ENCODE data around the gene ZNF695. TPM values are rescaled to one million over a fixed set of nuclear protein-coding genes. Genes with fewer than 3 reads are reported as not detected.
"Not testable (repeated sequence)": the region's sequence is repeated elsewhere in the genome, so short reads cannot be mapped to it uniquely, and the experiment has no call there.

The ZNF695 gene
- under 1 TPM; 0.38 to 0.44 TPM for total RNA-seq
- not detected for polyA plus RNA-seq

GRCh38 chr1:247007511-247008405, at the start of gene ZNF695:
TSS of gene ZNF695 (minus strand) at chr1:247008057. CDS start at chr1:247007908, 149 bp downstream.
- H3K36me3 ChIP-seq (ENCODE audit: insufficient read depth, low read length): no peaks in the 10 kb centered on the region
- H3K4me3 ChIP-seq (ENCODE audit: low read length): no peak within 1 kb of the TSS
- no peaks in the 10 kb centered on the region for H3K4me1 ChIP-seq (ENCODE audit: insufficient read depth, low read length)
- POLR2A ChIA-PET: no interaction called here
- H3K9me3 ChIP-seq (ENCODE audit: low read length): no peaks in the 10 kb centered on the region
- Mint-ChIP-seq H3K36me3 (peaks cover 0 to 16% (median 3%) of the 10 kb centered on the region in 3 donors), H3K27ac (no peak within 1 kb of the TSS), H3K4me3 (peak within 1 kb of the TSS in 6 of 7 donors; percentile 53 to 92 (median 78)), H3K27me3 (peaks cover 46 to 49% of the 10 kb centered on the region in 2 donors), H3K9me3 (peaks cover 11 to 50% (median 47%) of the 10 kb centered on the region in 5 donors), H3K4me1 (peaks cover 6 to 8% (median 7%) of the 10 kb centered on the region in 3 donors)
- H3K27me3 ChIP-seq (ENCODE audit: insufficient read depth, low read length, poor library complexity, severe bottlenecking): peaks cover 3% of the 10 kb centered on the region
- CTCF ChIA-PET: no interaction called here
- no peak within 1 kb of the TSS for H3K27ac ChIP-seq (ENCODE audit: low read depth, low read length)
- peak in 4 of 5 donors; percentile 6 to 38 (median 20) for DNase-seq

- no peaks in the 10 kb centered on the region for H3K4me1 ChIP-seq (ENCODE audit: insufficient read depth, low read length)
- POLR2A ChIA-PET: no interaction called here
- CTCF ChIA-PET: no interaction called here
- peaks cover 16 to 22% (median 19%) of the 10 kb centered on the region in 3 donors for H3K4me1 Mint-ChIP-seq
- H3K9me3 ChIP-seq (ENCODE audit: low read length): peaks cover 22% of the 10 kb centered on the region
- no peak overlapping the region for H3K27ac ChIP-seq (ENCODE audit: low read depth, low read length)
- no peak overlapping the region for H3K4me3 ChIP-seq (ENCODE audit: low read length)
- H3K9me3 Mint-ChIP-seq: peaks cover 55 to 86% (median 79%) of the 10 kb centered on the region in 5 donors
- H3K36me3 Mint-ChIP-seq: peaks cover 13 to 64% (median 27%) of the 10 kb centered on the region in 3 donors
- H3K4me3 Mint-ChIP-seq: no peak overlapping the region
- H3K27me3 Mint-ChIP-seq: peaks cover 0 to 3% of the 10 kb centered on the region in 2 donors
- H3K27ac Mint-ChIP-seq: no peak overlapping the region
- no peaks in the 10 kb centered on the region for H3K36me3 ChIP-seq (ENCODE audit: insufficient read depth, low read length)
- no peaks in the 10 kb centered on the region for H3K27me3 ChIP-seq (ENCODE audit: insufficient read depth, low read length, poor library complexity, severe bottlenecking)
- DNase-seq: no peak
Measured at GRCh38 chr1:247056071-247056470, 48.2 kb upstream of the ZNF695 start.

GRCh38 chr1:247054992-247055415, 47.1 kb upstream of the ZNF695 start:
- Mint-ChIP-seq H3K36me3 (peaks cover 12 to 67% (median 27%) of the 10 kb centered on the region in 3 donors), H3K9me3 (peaks cover 54 to 89% (median 80%) of the 10 kb centered on the region in 5 donors), H3K27me3 (peaks cover 0 to 3% of the 10 kb centered on the region in 2 donors), H3K4me1 (peaks cover 16 to 22% (median 19%) of the 10 kb centered on the region in 3 donors), H3K4me3 (no peak overlapping the region), H3K27ac (no peak overlapping the region)
- ChIA-PET CTCF (no interaction called here), POLR2A (no interaction called here)
- H3K27me3 ChIP-seq (ENCODE audit: insufficient read depth, low read length, poor library complexity, severe bottlenecking): no peaks in the 10 kb centered on the region
- no peaks in the 10 kb centered on the region for H3K4me1 ChIP-seq (ENCODE audit: insufficient read depth, low read length)
- no peaks in the 10 kb centered on the region for H3K36me3 ChIP-seq (ENCODE audit: insufficient read depth, low read length)
- H3K9me3 ChIP-seq (ENCODE audit: low read length): peaks cover 28% of the 10 kb centered on the region
- no peak overlapping the region for H3K27ac ChIP-seq (ENCODE audit: low read depth, low read length)
- DNase-seq: no peak
- H3K4me3 ChIP-seq (ENCODE audit: low read length): no peak overlapping the region

- Mint-ChIP-seq H3K4me3 (no peak overlapping the region), H3K27me3 (no peaks in the 10 kb centered on the region), H3K27ac (no peak overlapping the region), H3K9me3 (peaks cover 56 to 89% (median 86%) of the 10 kb centered on the region in 5 donors), H3K4me1 (peaks cover 0 to 4% (median 0%) of the 10 kb centered on the region in 3 donors), H3K36me3 (peaks cover 16 to 59% (median 37%) of the 10 kb centered on the region in 3 donors)
- Histone ChIP-seq H3K27me3 (ENCODE audit: insufficient read depth, low read length, poor library complexity, severe bottlenecking) (no peaks in the 10 kb centered on the region), H3K4me1 (ENCODE audit: insufficient read depth, low read length) (no peaks in the 10 kb centered on the region), H3K9me3 (ENCODE audit: low read length) (peaks cover 46% of the 10 kb centered on the region), H3K4me3 (ENCODE audit: low read length) (no peak overlapping the region), H3K36me3 (ENCODE audit: insufficient read depth, low read length) (no peaks in the 10 kb centered on the region), H3K27ac (ENCODE audit: low read depth, low read length) (no peak overlapping the region)
- ChIA-PET CTCF (no interaction called here), POLR2A (no interaction called here)
- no peak for DNase-seq
Measured at GRCh38 chr1:247047702-247048101, 39.8 kb upstream of the ZNF695 start.

GRCh38 chr1:247047260-247047659, 39.4 kb upstream of the ZNF695 start:
- no peak overlapping the region for H3K27ac ChIP-seq (ENCODE audit: low read depth, low read length)
- no peaks in the 10 kb centered on the region for H3K27me3 Mint-ChIP-seq
- peaks cover 55 to 89% (median 85%) of the 10 kb centered on the region in 5 donors for H3K9me3 Mint-ChIP-seq
- H3K36me3 Mint-ChIP-seq: peaks cover 17 to 62% (median 38%) of the 10 kb centered on the region in 3 donors
- ChIA-PET POLR2A (no interaction called here), CTCF (no interaction called here)
- H3K4me3 ChIP-seq (ENCODE audit: low read length): no peak overlapping the region
- no peak for DNase-seq
- H3K36me3 ChIP-seq (ENCODE audit: insufficient read depth, low read length): no peaks in the 10 kb centered on the region
- H3K4me3 Mint-ChIP-seq: no peak overlapping the region
- H3K27me3 ChIP-seq (ENCODE audit: insufficient read depth, low read length, poor library complexity, severe bottlenecking): no peaks in the 10 kb centered on the region
- peaks cover 0 to 4% (median 0%) of the 10 kb centered on the region in 3 donors for H3K4me1 Mint-ChIP-seq
- H3K27ac Mint-ChIP-seq: no peak overlapping the region
- peaks cover 45% of the 10 kb centered on the region for H3K9me3 ChIP-seq (ENCODE audit: low read length)
- H3K4me1 ChIP-seq (ENCODE audit: insufficient read depth, low read length): no peaks in the 10 kb centered on the region

- no peak for DNase-seq
- ChIA-PET CTCF (no interaction called here), POLR2A (no interaction called here)
- Mint-ChIP-seq H3K36me3 (peaks cover 21 to 82% (median 57%) of the 10 kb centered on the region in 3 donors), H3K4me3 (no peak overlapping the region), H3K27me3 (no peaks in the 10 kb centered on the region), H3K27ac (peak overlapping the region in 1 of 8 donors; percentile 12), H3K9me3 (peaks cover 48 to 93% (median 85%) of the 10 kb centered on the region in 5 donors), H3K4me1 (peaks cover 0 to 4% (median 0%) of the 10 kb centered on the region in 3 donors)
- H3K4me1 ChIP-seq (ENCODE audit: insufficient read depth, low read length): no peaks in the 10 kb centered on the region
- H3K27ac ChIP-seq (ENCODE audit: low read depth, low read length): no peak overlapping the region
- peaks cover 28% of the 10 kb centered on the region for H3K9me3 ChIP-seq (ENCODE audit: low read length)
- no peaks in the 10 kb centered on the region for H3K27me3 ChIP-seq (ENCODE audit: insufficient read depth, low read length, poor library complexity, severe bottlenecking)
- H3K36me3 ChIP-seq (ENCODE audit: insufficient read depth, low read length): peaks cover 5% of the 10 kb centered on the region
- H3K4me3 ChIP-seq (ENCODE audit: low read length): no peak overlapping the region
Measured at GRCh38 chr1:247043406-247043805, 35.5 kb upstream of the ZNF695 start.

- Histone ChIP-seq H3K4me3 (ENCODE audit: low read length) (no peak overlapping the region), H3K9me3 (ENCODE audit: low read length) (peaks cover 16% of the 10 kb centered on the region), H3K27me3 (ENCODE audit: insufficient read depth, low read length, poor library complexity, severe bottlenecking) (no peaks in the 10 kb centered on the region), H3K4me1 (ENCODE audit: insufficient read depth, low read length) (no peaks in the 10 kb centered on the region), H3K36me3 (ENCODE audit: insufficient read depth, low read length) (peaks cover 25% of the 10 kb centered on the region), H3K27ac (ENCODE audit: low read depth, low read length) (no peak overlapping the region)
- Mint-ChIP-seq H3K4me1 (no peaks in the 10 kb centered on the region), H3K27me3 (no peaks in the 10 kb centered on the region), H3K9me3 (peaks cover 49 to 92% (median 81%) of the 10 kb centered on the region in 5 donors), H3K36me3 (peaks cover 34 to 82% (median 70%) of the 10 kb centered on the region in 3 donors), H3K27ac (no peak overlapping the region), H3K4me3 (no peak overlapping the region)
- CTCF ChIA-PET: no interaction called here
- no peak for DNase-seq
- POLR2A ChIA-PET: no interaction called here
Measured at GRCh38 chr1:247037511-247038320, 29.9 kb upstream of the ZNF695 start.

GRCh38 chr1:247032306-247032705, 24.4 kb upstream of the ZNF695 start:
- POLR2A ChIA-PET; H3K27me3 ChIP-seq (ENCODE audit: insufficient read depth, low read length, poor library complexity, severe bottlenecking): not testable (repeated sequence)

More at GRCh38 chr1:247032306-247032705, 24.4 kb upstream of the ZNF695 start:
- H3K36me3 Mint-ChIP-seq: peaks cover 17 to 34% (median 30%) of the 10 kb centered on the region in 3 donors
- H3K4me1 Mint-ChIP-seq; H3K27ac ChIP-seq (ENCODE audit: low read depth, low read length); H3K4me3 Mint-ChIP-seq; H3K27ac Mint-ChIP-seq; H3K27me3 Mint-ChIP-seq; H3K4me1 ChIP-seq (ENCODE audit: insufficient read depth, low read length); H3K36me3 ChIP-seq (ENCODE audit: insufficient read depth, low read length); CTCF ChIA-PET; H3K4me3 ChIP-seq (ENCODE audit: low read length); DNase-seq: not testable (repeated sequence)
- peaks cover 11% of the 10 kb centered on the region for H3K9me3 ChIP-seq (ENCODE audit: low read length)
- peaks cover 41 to 79% (median 73%) of the 10 kb centered on the region in 5 donors for H3K9me3 Mint-ChIP-seq

All from CD8-positive, alpha-beta memory T cell (primary cell).